Astrocyte of the hippocampus (primary cell): ENCODE data around the gene GPBAR1.
"Not testable (repeated sequence)": the region's sequence is repeated elsewhere in the genome, so short reads cannot be mapped to it uniquely, and the experiment has no call there.

Source experiments
- DNase-seq: peaks from one replicate; pipeline ENCODE4 v3.0.0; 2011; ENCODE audit warnings: low read depth, low spot score

The GPBAR1 gene

DNA sequence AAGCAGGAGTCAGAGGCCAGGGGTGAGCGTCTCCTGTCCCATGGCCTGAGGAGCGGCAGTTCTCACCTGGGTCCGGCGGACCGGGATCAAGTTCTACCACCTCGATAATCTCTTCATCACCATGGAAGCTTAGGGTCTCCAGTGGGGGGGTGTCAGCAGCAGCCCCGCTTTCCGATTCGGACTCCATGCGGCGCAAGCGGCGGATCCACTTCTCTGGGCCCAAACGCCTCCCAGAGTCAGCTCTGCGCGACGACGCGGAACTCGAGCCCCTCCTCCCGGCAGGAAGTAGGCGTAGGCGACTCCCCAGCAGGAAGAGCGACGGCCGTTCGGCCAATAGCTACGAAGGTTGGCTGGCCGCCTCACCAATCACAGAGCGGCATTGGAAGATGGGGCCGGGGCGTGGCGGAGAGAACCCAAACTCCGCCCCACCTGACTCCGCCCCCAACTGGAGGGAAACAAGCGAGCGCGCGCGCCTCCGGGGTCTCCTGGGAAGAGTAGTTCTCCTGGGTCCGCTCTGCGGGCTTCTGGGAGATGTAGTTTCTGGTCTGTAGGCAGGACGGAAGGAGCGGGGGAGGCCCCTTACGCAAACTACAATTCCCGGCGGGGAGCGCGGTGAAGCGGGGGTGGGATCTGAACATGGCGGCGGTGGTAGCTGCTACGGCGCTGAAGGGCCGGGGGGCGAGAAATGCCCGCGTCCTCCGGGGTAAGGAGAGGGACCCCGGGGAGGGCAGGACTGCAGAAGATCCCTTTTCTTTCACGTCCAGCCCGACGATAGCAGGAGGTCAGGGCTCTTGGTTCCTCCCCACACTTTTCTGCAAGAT, 9.3 kb downstream of the GPBAR1 start, which contains the start of the genes AAMP and PNKD:
AAMP (minus strand) TSS at position 238 of the 821 bp plus-strand sequence; CDS start at position 187, 51 bp downstream.
PNKD (plus strand) TSS at position 620 of the 821 bp plus-strand sequence; CDS start at position 637, 17 bp downstream.
- peak; percentile 100 for DNase-seq

DNA sequence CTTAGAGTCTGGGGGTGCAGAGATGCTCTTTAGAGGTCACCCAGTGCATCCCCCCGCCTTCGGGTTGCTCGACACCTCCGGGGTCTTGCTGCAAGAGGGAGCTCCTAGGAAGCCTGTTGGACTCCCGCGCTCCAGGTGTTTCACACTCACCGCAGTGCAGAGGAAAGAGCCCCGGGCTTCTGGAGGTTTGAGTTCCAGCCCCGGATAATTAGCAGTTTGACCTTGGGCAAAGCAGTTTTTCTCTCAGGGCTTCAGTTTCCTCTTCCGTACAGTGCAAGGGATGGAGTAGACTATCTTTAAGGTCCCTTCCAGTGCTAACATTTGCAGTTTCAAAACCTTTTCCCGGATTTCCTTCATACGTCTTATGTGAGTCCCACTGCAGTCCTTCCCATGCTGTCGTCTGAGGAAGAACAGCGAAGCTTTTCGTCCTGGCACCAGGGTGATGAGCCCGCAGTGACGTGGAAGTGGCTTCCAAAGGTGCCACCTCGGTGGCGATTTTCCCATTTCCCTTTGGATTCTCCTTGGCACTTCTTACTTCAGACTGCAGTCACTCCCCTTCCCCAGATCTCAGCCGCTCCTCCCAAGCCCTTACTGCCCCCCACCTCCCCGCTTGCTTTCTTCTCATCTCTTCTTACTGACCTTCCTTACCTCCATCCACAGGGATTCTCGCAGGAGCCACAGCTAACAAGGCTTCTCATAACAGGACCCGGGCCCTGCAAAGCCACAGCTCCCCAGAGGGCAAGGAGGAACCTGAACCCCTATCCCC, 10.1 kb downstream of the GPBAR1 start:
- DNase-seq, result no peak

DNA sequence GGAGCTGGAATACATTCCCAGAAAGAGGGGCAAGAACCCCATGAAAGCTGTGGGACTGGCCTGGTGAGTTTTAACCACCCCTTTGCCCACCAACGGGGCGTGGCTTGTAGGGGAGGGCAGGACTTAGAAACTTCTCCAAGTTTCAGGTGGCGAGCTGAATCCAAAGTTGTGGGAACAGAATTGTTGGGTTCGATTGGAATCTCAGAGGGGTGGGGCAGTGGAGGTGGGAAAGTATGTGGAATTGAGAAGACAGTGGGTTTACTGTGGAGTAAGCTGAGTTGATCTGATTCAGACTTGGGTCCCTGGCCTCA, 10.6 kb downstream of the GPBAR1 start:
- no peak for DNase-seq

DNA sequence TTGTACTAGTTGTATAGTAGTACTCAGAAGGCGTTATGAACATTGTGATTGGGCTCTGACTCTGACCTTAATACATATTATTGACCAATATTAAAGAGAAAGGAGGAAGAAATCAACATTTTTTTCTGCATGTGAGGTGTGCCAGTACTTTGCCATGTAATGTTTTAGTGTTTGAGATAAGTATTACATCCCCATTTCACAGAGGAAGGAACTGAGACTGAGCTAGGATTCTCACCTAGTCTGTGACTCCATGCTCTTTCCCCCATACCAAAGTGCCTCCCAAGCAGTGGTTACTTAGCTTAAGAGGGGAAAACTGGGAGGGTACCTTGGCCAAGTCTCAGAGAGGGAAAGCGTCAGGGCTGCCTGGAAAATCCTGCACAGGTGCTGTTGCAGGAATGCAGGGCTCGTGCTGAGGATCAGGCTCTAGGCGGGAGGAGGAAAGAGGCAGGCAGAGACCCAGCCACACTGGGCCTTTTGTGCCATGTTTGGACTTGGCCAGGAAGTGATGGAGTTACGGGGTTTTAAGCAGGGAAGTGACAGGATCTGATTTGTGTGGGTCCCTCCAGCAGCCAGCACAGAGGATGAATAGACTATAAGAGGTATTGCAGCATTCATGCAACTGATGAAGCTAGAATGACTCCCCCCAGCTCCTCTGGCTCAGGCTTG, 11.2 kb downstream of the GPBAR1 start:
- no peak for DNase-seq

DNA sequence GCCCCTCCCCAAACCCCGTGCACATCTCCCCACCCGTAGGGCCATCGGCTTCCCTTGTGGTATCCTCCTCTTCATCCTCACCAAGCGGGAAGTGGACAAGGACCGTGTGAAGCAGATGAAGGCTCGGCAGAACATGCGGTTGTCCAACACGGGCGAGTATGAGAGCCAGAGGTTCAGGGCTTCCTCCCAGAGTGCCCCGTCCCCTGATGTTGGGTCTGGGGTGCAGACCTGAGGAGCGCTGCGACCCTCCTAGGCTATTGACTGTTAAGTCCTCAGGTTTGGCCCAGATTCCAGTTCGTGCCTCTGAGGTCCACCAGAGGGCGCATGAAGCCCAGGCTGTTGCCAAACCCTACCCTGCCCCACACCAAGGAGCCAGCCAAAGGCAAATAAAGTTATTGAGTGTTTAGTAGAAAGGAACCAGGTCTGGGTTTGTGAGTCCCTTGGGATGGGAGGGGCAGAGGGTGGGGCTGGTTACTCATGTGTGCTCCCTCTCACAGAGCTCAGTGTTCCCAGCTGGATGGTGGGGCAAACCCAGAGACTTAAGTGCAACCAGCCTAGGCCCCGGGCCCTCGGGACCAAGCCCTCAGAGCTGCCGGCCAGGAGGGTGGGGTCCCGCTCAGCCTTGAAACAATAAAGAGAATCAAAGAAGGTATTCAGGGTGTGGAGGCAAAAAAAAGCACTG, 11.9 kb downstream of the GPBAR1 start:
- peak; percentile 91 for DNase-seq

DNA sequence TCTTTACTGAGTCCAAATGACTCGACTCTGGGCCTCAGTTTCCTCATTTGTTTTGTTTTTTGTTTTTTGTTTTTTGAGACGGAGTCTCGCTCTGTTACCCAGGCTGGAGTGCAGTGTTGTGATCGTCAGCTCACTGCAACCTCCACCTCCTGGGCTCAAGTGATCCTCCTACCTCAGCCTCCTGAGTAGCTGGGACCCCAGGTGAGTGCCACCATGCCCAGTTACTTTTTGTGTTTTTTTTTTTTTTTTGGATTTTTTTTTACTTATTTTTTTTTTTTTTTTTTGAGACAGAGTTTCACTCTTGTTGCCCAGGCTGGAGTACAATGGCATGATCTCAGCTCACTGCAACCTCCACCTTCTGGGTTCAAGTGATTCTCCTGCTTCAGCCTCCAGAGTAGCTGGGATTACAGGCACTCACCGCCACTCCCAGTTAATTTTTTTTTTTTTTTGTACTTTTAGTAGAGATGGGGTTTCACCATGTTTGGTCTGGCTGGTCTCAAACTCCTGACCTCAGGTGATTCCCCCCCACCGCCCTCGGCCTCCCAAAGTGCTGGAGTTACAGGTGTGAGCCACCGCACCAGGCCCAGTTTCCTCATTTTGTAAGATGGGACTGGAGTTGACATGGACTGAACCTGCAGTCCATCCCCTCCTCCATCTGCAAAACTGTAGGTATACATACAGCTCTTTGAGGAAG, 12.5 kb downstream of the GPBAR1 start:
- DNase-seq, result not testable (repeated sequence)

DNA sequence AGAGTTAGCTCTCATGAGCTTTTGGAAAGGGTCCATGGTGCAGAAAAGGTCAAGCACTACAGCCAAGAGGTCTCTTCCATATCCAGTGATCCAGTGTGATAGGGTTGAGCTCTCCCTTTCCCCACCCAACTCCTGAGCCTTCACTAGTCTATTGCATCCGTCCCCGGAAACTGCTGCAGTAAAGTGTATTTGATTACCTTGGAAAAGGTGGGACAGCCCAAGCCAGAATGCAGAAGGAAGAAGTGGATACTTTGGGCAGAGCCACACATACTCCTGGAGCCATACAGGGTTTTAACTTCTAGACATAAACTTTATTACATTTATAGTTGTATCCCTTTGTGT, 13.1 kb downstream of the GPBAR1 start:
- DNase-seq, result no peak

DNA sequence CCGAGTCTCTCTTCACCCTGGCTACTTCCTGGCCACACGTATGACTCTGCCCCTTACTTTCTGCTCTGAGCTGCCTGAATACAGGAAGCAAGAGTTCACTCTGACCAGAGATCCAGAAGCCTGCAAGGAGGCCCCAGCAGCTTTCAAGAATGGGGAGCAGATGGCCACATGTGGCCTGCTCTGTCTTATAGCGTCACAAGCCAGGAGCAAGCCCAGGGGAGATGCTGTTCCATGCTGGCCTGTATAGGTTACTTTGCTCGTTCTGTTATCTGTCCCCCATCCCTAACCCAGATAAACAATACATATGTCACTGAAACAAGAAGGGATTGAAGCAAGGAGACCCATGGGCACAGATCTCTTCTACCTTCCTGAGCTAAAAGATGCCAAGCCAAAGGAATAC, 13.8 kb downstream of the GPBAR1 start:
- DNase-seq, result no peak

DNA sequence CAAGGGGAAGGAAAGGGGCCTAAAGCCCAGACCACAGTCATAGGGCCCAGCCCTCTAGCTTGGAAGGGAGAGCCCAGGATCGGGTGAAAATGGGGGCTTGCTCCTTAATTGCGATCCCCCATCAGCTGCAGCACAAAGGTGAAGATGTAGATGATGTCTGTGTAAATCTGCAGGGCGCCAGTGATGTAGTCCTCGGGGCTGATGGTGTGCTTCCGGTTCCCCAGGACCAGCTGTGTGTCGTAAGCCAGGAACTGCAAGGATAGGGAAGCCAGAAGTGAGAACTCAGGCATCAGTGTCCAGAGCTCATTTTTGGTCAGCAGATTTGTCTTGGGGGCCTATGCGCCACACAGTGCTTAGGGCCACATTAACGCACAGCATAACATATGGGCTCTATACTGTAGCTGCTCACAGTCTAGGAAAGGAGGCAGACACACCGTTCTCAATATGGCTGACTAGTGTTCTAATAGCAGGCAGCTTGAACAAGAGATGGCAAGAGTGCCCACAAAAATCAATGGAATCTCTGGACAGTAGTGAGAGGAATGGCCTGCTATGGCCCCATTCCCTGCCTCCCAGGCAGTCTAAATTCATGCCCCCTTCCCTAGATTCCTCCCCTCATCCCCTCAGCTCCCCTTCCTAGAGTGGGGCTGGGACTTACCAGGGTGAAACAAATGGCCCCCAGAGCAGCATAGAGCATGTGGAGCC, 14.7 kb downstream of the GPBAR1 start:
- DNase-seq, result no peak

DNA sequence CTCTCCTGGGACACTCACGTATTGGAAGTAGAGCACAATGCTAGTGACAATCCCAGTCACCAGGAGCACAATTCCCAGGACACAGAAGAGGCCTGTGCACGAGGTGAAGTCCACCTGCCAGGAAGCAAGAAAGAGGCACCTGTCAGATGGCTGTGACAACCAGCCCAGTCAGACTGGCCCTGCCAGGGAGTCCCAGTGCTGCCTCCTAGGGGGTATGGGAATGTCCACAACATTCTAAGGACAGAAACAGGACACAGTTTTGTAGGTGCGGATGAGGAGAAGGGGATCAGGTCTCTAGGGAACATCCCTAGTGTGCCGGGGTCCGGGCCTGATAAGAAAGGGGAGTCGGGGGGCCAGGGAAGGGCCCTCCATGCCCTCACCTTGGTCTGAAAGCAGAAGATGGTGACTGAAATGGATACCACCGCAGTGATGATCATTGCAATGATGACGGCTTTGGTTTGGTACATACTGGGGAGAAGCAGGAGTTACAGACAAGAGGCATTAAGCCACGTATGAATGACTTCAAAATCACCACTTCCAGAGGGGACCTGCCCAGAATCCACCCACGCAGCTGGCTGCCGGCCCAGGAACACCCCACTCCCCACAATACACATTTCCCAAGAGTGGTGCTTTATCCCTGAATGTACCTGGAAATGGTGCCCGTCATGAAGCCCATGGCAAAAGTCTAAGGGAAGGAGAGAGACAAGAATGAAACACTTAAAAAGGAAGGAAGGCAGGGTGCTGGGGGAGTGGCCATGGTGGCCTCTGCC, 16.4 kb downstream of the GPBAR1 start:
- DNase-seq, result no peak

DNA sequence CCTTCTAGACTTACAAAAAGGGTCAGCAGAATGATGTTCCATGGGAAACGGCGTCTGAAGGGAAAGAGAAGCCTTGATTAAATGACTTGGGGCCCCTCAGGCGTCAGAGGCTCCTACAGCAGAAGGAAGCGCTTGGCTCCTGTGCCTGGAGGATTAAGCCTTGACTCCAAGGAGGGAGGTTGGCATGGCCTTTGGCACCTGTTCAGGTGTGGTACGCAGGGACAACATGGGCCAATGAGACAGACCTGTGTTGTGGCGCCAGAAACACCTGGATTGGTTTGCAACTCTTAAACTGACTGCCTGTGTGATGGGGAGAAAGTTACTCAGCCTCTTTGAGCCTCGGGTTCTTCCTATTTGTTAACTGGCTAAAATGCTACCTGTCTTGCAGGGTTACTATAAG, 17.1 kb downstream of the GPBAR1 start:
- no peak for DNase-seq

DNA sequence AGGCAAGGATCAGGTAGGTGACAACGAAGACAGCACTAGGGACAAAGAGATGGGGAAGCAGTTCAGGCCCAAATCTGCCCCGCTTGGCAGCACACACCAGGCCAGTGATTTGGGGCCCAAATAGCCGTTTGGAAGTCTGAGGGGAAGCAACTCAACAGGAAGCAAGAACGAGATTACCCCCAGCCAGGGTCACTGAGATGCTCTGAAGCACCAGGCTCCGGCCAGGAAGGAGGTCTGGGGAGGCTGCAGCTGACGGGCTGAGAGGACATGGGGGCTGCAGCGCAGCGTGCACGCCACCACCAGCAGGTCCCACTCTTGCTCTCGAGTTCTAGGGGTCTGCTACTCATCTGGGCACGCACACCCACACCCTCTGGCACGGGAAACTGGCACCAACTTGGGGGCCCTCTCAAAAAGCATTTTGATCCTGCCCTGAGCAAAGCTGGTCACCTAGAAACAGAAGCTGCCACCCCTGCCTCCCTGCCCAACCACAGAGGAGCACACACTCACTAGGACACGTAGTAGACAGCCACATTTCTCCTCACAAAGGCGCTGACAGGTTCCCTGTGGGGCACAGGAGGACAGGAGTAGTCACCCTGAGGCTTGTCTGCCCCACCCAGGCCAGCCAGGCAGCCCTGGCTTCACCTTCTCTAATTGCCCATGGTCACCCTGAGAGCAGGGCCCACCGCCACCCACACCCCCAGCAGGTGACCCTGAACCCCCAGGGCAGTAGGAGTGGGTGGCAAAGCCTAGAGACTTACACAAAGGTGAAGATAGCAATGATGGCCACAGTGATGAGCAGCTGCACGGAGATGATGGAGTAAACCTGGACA, 17.9 kb downstream of the GPBAR1 start:
- DNase-seq, result no peak

DNA sequence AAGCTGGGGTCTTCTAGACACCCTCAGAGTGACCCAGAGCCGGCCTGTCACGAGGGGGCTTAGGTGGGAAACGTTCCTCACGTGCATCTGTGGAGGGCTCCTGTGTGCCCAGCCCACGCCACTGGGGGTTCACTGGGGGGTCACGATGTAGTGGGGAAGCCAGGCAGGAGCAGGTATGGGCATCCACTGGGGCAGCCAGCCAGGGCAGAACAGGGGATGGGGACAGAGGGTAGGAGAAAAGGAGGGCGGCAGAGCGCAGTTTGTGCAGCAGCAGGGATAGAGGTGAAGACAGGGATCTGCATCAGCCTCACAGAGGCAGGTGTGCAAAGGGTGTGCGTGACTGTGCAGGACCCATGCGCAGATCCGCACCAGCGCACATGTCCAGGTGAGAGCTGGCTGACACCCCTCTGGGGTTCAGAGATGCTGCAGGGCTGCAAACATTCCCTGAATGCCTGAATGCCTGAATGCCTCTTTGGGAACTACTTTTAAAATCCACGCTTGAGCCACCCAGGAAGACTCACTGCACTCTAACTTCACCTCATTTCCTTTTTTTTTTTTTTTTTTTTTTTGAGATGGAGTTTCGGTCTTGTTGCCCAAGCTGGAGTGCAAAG, 19.6 kb downstream of the GPBAR1 start:
- DNase-seq, result no peak

DNA sequence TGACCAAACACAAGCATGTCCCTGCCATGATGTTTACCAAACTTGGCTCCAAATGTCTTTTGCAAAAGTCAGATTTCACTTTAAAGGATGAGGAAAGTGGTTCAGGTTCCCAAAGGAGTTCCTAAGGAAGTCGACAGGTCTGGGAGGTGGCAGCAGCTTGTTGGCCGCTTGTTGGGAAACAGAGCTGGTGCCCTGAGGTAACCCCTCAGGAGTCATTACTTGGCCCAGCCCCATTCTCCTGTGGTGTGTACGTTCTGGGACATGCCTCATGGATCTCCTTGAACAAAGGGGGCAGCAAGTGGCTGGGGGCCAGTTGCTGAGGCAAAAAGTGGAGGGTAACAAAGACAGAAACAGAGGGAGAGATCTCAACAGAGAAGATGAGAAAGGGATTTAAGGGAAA, 20.6 kb downstream of the GPBAR1 start:
- DNase-seq, result peak; percentile 43

DNA sequence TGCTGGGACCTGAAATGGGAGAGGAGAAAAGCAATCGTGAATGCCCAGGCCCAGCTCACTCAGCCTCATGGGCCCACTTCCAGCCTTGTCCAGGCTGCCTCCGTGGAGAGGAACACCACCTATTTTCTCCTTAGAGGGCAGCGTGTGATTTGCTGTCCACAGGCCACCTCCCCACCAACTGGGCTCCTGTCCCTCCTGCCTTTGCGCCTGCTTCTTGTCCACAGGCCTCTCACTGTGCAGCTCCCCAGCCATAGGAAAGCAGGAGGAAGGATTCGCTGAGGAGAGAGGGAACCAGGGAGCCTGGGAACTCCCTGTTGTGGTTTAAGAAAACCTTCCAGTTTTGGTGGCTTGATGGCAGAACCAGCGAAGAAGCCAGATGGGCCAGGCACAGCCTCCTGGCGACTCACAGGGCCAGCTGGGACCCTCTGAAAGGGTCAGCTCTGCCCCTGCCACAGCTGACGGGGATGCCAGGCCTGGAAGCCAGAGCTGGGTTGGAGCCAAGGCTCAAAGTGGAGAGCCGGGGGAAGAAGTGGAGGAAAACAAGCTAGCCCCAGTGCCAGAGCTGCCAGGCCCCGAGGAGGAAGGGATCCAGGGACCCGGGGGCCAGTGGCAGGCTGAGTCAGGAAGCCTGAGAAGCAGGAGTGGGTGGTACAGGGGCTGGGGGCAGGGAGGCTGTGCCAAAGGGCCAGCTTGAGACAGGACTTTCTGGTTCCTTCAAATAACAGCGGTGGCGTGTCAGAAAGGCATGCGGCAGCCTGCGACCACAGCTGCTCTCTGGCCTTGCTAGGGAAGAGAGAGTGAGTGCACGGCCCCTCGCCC, 21.6 kb downstream of the GPBAR1 start:
- DNase-seq, result peak; percentile 78

DNA sequence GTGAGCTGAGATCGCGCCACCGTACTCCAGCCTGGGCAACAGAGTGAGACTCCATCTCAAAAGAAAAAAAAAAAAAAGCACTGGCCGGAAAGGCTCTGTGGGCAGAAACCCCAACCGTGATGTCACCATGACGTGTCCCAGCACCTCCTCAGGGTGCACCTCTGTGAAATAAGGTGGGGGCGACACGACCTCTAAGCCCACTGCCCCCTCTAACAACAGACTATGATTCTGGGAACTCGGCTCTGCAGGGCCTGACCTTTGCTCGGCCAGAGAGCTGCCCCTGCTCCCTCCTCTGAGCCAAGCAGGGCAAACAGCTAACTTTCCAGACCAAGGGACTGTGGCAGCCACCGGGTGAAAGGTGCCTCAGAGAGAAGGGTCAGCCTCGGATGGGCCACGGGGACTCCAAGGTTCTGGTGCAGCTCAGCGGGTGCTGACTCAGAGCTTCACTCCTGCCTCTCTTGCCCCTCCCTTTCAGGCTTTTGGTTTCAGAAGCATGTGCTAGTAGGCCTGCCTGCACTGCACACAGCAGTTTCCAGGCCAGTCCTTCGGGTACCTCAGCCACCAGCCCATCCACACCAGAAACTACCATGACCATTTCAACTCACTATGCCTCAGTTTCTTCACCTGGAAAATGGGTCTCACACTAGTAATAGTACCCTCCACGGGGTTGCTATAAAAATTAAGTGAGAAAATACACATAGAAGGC, 23.4 kb downstream of the GPBAR1 start:
- peak; percentile 81 for DNase-seq

DNA sequence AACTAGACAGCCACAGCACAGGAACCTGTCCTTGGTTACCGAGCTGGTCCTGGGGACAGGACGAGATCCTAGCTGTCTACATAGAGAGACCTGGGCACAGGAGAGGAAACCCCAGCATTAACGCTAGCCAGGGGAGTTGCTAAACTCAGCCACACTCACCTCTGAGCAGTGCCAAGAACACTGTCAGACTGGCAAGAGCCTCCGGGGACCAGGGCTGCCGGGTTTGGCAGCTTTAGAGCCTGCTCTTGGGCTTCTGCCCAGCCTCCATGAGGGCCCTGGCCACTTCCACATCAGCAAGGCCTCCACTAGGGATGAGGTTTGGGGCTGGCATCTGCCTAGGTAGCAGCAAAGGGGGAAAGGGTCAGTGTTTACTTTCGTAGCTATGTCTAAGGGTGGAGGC, 24.8 kb downstream of the GPBAR1 start:
- peak; percentile 85 for DNase-seq
